Measurements from ENCODE around the gene MYO1B.

MYO1B gene

GRCh38 chr2:191226196-191226595 lies 19.0 kb upstream of the MYO1B start:
- no peak for DNase-seq (ENCODE audit: low read depth)

GRCh38 chr2:191228333-191228732 lies 16.9 kb upstream of the MYO1B start:
- DNase-seq (ENCODE audit: low read depth), result no peak

DNA sequence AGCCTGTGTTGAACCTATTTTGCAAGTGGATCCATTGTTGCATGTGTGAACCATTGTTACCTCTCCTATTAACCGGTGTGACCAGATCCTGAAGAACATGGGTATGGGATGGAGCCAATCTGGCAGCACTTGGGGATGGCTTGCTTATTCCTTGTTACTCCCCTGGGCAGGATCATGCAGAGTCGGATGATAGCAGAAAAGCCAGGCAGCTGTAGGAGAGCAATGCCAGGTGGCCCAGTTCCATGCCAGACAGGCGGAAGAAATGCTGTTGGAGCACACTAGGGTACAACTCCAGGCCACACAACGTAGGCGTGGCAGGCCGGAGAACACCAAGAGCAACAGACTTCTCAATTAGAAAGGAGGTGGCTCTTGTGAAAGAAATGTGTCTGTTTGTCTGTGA lies 16.3 kb upstream of the MYO1B start:
- no peak for DNase-seq (ENCODE audit: low read depth)

- no peak for DNase-seq (ENCODE audit: low read depth)
Measured at GRCh38 chr2:191230174-191230573, 15.0 kb upstream of the MYO1B start.

- no peak for DNase-seq (ENCODE audit: low read depth)
Measured at GRCh38 chr2:191231995-191232394, 13.2 kb upstream of the MYO1B start.

GRCh38 chr2:191233533-191233932 lies 11.7 kb upstream of the MYO1B start:
- no peak for DNase-seq (ENCODE audit: low read depth)

GRCh38 chr2:191234376-191234775 lies 10.8 kb upstream of the MYO1B start:
- no peak for DNase-seq (ENCODE audit: low read depth)

- DNase-seq (ENCODE audit: low read depth), result no peak
Measured at GRCh38 chr2:191240871-191241270, 4.3 kb upstream of the MYO1B start.

GRCh38 chr2:191241418-191241817 lies 3.8 kb upstream of the MYO1B start:
- no peak for DNase-seq (ENCODE audit: low read depth)

GRCh38 chr2:191243154-191243553 lies 2.0 kb upstream of the MYO1B start:
- no peak for DNase-seq (ENCODE audit: low read depth)

- DNase-seq (ENCODE audit: low read depth), result no peak
Measured at GRCh38 chr2:191244350-191244749, 854 bp upstream of the MYO1B start.

DNA sequence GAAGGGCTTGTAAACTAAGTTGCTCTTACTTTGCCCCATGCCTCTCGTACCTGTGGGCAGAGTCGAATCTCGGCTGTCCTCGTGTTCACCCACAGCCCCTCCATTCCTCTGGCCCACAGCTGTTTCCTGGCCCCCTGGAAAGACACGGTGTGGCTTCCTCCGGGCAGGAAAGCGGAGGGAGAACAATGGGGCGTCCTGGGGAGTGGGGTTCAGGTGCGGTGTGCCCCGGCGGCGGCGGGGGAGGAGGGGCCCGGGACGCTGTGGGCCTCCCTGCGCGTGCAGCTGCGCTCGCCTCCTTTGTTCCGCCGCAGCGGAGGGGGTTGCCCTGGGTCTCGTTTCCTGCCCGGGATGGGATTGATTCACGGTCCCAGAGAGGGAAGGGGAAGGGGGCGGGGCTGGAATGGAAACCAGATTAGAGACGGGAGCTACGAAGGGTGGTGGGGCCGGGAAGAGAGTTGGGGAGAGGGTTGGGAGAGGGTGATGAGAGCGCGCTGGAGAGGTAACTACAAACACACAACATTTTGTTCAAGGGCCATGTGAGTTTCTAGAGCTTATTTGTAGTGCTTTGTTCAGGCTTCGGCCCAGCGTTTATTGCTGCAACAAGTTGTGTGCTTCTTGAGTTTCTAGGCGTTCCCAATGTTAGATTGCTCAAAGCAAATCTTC lies 796 bp downstream of the MYO1B start:
- DNase-seq (ENCODE audit: low read depth), result no peak

DNA sequence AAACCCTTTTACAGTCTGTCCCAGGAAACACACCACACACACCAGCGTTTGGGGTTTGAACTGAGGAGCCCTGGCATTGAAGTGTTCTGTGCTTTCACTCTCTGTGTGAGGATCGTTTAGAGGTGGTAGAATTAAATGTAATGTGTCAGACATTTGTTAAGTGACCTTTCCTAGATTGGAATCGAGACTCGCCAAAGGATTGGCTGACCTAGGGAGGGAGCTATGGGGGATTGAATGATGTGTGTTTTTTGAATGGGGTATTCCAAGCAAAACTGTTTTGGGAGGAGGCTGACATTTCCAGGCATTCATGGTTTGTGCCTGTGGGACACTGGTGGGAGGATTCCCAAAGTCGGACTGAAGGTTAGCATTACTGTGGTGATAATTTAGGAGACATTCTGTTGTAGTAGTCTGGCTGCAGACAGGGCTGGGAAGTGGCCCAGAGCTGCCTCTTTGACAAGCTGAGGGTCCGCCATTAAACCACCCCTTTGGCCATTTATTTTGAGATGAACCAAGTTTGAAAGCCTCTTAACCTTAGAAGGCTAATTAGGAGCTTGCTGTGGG lies 1.7 kb downstream of the MYO1B start:
- DNase-seq (ENCODE audit: low read depth), result no peak

DNA sequence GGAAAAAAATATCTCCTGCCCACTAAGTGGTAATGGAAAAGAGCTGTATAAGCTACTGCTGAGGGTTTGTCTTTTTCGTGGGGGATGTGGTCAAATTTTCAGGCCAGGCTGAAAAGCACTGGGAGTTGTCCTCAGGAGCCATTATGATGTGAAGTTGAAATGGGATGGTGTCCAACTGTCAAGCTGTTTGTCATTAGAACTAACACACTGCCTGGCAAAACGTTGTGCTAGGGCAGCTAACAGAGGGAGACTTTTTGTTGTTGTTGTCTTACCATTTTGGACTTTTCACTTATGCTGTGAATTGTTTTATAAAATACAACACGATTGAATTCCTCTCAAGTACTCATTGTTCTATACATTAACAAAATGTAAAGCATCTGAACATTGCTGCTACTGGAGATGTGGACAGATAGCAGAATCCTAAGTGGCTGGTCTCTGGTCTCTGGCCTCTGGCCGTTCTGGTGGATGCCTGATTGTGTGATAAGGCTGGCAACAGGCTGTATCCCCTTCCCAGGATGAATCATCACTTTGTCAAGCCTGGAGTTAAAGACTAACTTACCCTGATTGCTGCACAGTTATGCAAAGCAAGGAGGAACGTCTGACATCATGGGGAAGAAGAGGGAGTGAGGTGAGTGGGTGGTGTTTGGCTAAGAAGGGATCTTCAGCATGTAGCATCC lies 2.3 kb downstream of the MYO1B start:
- no peak for DNase-seq (ENCODE audit: low read depth)

- DNase-seq (ENCODE audit: low read depth), result no peak
Measured at GRCh38 chr2:191249156-191249813, 4.1 kb downstream of the MYO1B start.

- DNase-seq (ENCODE audit: low read depth), result no peak
Measured at GRCh38 chr2:191250400-191250799, 5.2 kb downstream of the MYO1B start.

GRCh38 chr2:191250986-191251385 lies 5.8 kb downstream of the MYO1B start:
- DNase-seq (ENCODE audit: low read depth), result no peak

DNA sequence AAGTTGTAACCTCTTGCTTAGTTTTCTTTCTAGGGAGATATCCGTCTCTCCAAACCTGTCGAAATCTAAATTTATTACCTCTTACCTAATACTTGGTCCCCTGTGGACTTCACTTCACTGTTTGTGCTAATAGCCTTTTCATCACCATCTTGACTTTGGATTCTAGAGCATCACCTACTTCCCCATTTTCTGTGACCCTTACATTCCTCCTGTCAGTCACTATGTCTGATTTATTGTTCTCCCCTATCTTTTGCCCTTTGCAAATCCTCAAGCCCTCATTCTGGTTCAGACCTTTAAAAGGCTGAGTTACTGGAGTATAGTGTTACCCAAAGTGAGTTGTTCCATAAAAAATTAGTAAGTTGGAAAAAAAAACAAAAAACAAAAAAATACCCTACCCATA lies 7.5 kb downstream of the MYO1B start:
- DNase-seq (ENCODE audit: low read depth), result no peak

GRCh38 chr2:191253476-191253875 lies 8.3 kb downstream of the MYO1B start:
- DNase-seq (ENCODE audit: low read depth), result no peak

GRCh38 chr2:191255271-191255670 lies 10.1 kb downstream of the MYO1B start:
- no peak for DNase-seq (ENCODE audit: low read depth)

DNA sequence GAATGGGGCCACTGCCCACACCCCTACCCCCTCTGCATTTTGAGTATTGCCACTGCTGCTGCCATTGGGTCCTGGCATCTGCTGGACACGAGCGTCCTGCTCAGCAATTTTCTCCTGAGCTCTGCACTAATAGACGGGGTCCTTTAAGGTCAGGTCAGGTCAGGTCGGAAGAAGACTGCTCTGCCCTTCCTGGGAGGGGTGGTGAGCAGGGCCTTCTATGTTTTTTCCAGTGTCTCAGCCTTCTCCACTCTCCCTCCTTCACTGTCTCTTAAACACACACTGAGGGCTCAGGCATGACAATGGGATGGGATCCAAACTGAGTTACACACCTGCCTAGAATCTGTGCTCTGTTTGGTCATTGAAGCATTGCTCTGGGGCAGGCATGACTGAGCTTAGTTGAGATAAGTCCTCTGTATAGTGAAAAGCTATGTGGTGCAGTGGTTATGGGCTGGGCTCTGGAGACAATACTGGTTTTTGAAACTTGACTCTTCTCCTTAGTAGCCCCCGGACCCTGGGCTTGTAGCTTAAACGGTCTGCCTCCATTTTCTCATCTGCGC lies 10.6 kb downstream of the MYO1B start:
- no peak for DNase-seq (ENCODE audit: low read depth)

GRCh38 chr2:191257934-191258333 lies 12.7 kb downstream of the MYO1B start:
- no peak for DNase-seq (ENCODE audit: low read depth)

- no peak for DNase-seq (ENCODE audit: low read depth)
Measured at GRCh38 chr2:191258996-191259395, 13.8 kb downstream of the MYO1B start.
